T-cell (primary cell): ENCODE measurements around the gene USPL1. TPM values are rescaled to one million over a fixed set of nuclear protein-coding genes. Genes with fewer than 3 reads are reported as not detected.

Experiments used
- ATAC-seq, 4 experiments: fragments of 200-7000 bp in 3 of 4; fragments of 150-1000 bp in 1 of 4; cut with Tn5 transposase; replicated peaks in 1 of 4; 1 replicate in 3 of 4; 2 replicates in 1 of 4; pipeline ENCODE4 v1.10.0; 2021; ENCODE audit warnings: moderate library complexity in 3 of 4, mild to moderate bottlenecking in 2 of 4, moderate number of reproducible peaks in 1 of 4
- CTCF ChIA-PET, 2 donors: fragments of 300-600 bp; sonication (Branson Sonifier 250); formaldehyde crosslinking; loops; one replicate each; lab custom pipeline; 2022; ENCODE audit warnings: antibody characterized with exemption in 2 of 2; lab: Charles Lee
- POLR2A ChIA-PET, 2 donors: fragments of 300-600 bp; sonication (Branson Sonifier 250); formaldehyde crosslinking; loops; one replicate each; lab custom pipeline; 2022; ENCODE audit warnings: antibody characterized with exemption in 2 of 2; lab: Charles Lee
- DNase-seq, 35 experiments: peaks; one replicate each; pipeline versions ENCODE4 v3.0.0 to v3.0.0-alpha.2; 2013 to 2023
- H3K27ac ChIP-seq: one replicate; pipeline ENCODE4 v1.5.1; 2013; ENCODE audit warnings: low read length
- H3K27me3 ChIP-seq, 2 experiments: replicated peaks in 1 of 2; 1 replicate in 1 of 2; 2 replicates in 1 of 2; pipeline versions ENCODE4 v1.6.1 to v1.7.0; 2013; ENCODE audit warnings: low read length in 1 of 2, mixed read lengths in 1 of 2; ENCODE audit not compliant: control insufficient read depth in 2 of 2, insufficient read depth in 2 of 2; ENCODE audit errors: extremely low read depth in 1 of 2
- H3K36me3 ChIP-seq, 2 donors: 1 replicate in 1 of 2; 2 replicates in 1 of 2; pipeline versions ENCODE4 v1.6.1 to v1.7.0; 2013; ENCODE audit warnings: low read length in 1 of 2; ENCODE audit not compliant: control insufficient read depth in 2 of 2, insufficient read depth in 1 of 2; ENCODE audit errors: extremely low read depth in 1 of 2
- H3K4me1 ChIP-seq, 2 experiments: 1 replicate in 1 of 2; 2 replicates in 1 of 2; pipeline versions ENCODE4 v1.6.1 to v1.7.0; 2013; ENCODE audit warnings: low read length in 2 of 2, mixed read lengths in 1 of 2; ENCODE audit not compliant: insufficient read depth in 2 of 2, control insufficient read depth in 1 of 2; ENCODE audit errors: extremely low read depth in 1 of 2
- H3K4me3 ChIP-seq, 2 donors: 1 replicate in 1 of 2; 2 replicates in 1 of 2; pipeline versions ENCODE4 v1.5.1 to v1.7.0; 2013; ENCODE audit warnings: mild to moderate bottlenecking in 2 of 2, low read length in 1 of 2, moderate library complexity in 1 of 2; ENCODE audit not compliant: control insufficient read depth in 1 of 2; ENCODE audit errors: extremely low read depth in 1 of 2
- H3K9me3 ChIP-seq: 2 replicates; pipeline ENCODE4 v1.7.0; 2013
- H3K27ac Mint-ChIP-seq, 2 donors: one replicate each; pipeline ENCODE4 v1.8.0; 2020 to 2021; ENCODE audit warnings: mild to moderate bottlenecking in 2 of 2, mixed read lengths in 2 of 2
- H3K27me3 Mint-ChIP-seq, 2 donors: one replicate each; pipeline ENCODE4 v1.8.0; 2021 to 2022; ENCODE audit warnings: mixed read lengths in 2 of 2
- H3K36me3 Mint-ChIP-seq: one replicate; pipeline ENCODE4 v1.8.0; 2021; ENCODE audit warnings: mixed read lengths
- H3K4me1 Mint-ChIP-seq, 3 donors: one replicate each; pipeline ENCODE4 v1.8.0; 2020 to 2022; ENCODE audit warnings: mixed read lengths in 3 of 3, mild to moderate bottlenecking in 1 of 3
- H3K4me3 Mint-ChIP-seq, 3 donors: one replicate each; pipeline ENCODE4 v1.8.0; 2020 to 2022; ENCODE audit warnings: mild to moderate bottlenecking in 3 of 3, mixed read lengths in 3 of 3, moderate library complexity in 3 of 3
- H3K9me3 Mint-ChIP-seq, 3 donors: one replicate each; pipeline ENCODE4 v1.8.0; 2020 to 2022; ENCODE audit warnings: mixed read lengths in 3 of 3
- WGBS: methylation state at CpG from one replicate; pipeline ENCODE4 v1.1.5; 2013; ENCODE audit warnings: missing lambda C conversion rate; ENCODE audit not compliant: insufficient coverage; 5-methylcytosine and 5-hydroxymethylcytosine counted together
- total RNA-seq, 35 experiments: library from RNA in 6 of 35; stranded (reverse) in 6 of 35; fragments of 120-200 nt in 1 of 35; gene quantifications; one replicate each; pipeline versions ENCODE4 v1.2.1 to v1.2.4 and lab custom pipeline; 2013 to 2026

The USPL1 gene
- total RNA-seq, 5 donors from 2014 or later (not counting 1 experiment from before 2014, with no cell fraction given) = 24.1 to 32.9 (median 26.7) TPM

- ATAC-seq (no peak), DNase-seq (no peak)
- H3K27ac ChIP-seq = no peak overlapping the region
- ChIA-PET POLR2A (no interaction called here), CTCF (no interaction called here)
- H3K27me3 ChIP-seq = peaks cover 0 to 6% of the 10 kb centered on the region in 2 experiments
- Mint-ChIP-seq H3K4me3 (no peak overlapping the region), H3K27me3 (peaks cover under 1 to 1% of the 10 kb centered on the region in 2 donors), H3K9me3 (peaks cover 0 to 5% (median 2%) of the 10 kb centered on the region in 3 donors), H3K27ac (no peak overlapping the region), H3K36me3 (no peaks in the 10 kb centered on the region), H3K4me1 (peaks cover 5 to 14% (median 7%) of the 10 kb centered on the region in 3 donors)
- peaks cover 2 to 13% of the 10 kb centered on the region in 2 experiments for H3K4me1 ChIP-seq
- H3K36me3 ChIP-seq = no peaks in the 10 kb centered on the region
- no peaks in the 10 kb centered on the region for H3K9me3 ChIP-seq
- H3K4me3 ChIP-seq = no peak overlapping the region
- no CpG with 5 or more reads among the region's 3 CpGs for WGBS
These were observed 69.9 kb downstream of the USPL1 start for GRCh38 chr13:30687601-30688000.

DNA sequence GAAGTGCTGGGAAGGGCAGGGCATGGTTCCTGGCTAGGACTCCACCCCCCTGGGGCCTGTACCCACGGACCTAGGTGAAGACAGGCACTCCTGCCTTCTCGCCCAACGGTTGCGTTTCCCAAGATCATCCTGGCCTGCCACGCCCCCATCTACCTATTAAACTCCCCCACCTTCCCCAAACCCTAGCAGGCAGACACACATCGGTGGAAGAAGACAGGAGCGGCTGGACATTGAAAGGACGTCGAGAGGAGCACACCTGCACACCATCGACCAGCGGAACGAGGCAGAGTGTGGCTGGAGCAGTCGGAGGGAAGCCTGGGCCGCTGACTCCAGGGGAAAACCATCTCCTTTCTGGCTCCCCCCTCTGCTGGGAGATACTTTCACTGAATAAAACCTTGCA is 72.0 kb downstream of the USPL1 start:
- ChIA-PET POLR2A (interaction anchor here in 1 of 2 donors (0.6 kb wide), 1 partner anchor 211 kb away, joined by 7 read pairs; no protein-coding TSS in a partner anchor), CTCF (no interaction called here)
- H3K27ac Mint-ChIP-seq = no peak overlapping the region
- WGBS = 93% methylated on average over 14 of the region's 14 CpGs
- peaks cover 5 to 9% of the 10 kb centered on the region in 2 donors for H3K27me3 Mint-ChIP-seq
- Histone ChIP-seq H3K4me1 (peaks cover 2 to 13% of the 10 kb centered on the region in 2 experiments), H3K9me3 (no peaks in the 10 kb centered on the region), H3K36me3 (no peaks in the 10 kb centered on the region), H3K27me3 (peaks cover 0 to 6% of the 10 kb centered on the region in 2 experiments), H3K27ac (no peak overlapping the region), H3K4me3 (no peak overlapping the region)
- DNase-seq = no peak
- H3K9me3 Mint-ChIP-seq = peaks cover 0 to 5% (median 2%) of the 10 kb centered on the region in 3 donors
- H3K4me1 Mint-ChIP-seq = peaks cover 5 to 14% (median 7%) of the 10 kb centered on the region in 3 donors
- ATAC-seq = no peak
- H3K4me3 Mint-ChIP-seq = peak overlapping the region; percentile 34 to 78 (median 71)
- H3K36me3 Mint-ChIP-seq = no peaks in the 10 kb centered on the region

- H3K9me3 ChIP-seq = no peaks in the 10 kb centered on the region
- H3K4me1 ChIP-seq = peaks cover 2 to 13% of the 10 kb centered on the region in 2 experiments
- no peak overlapping the region for H3K27ac ChIP-seq
- H3K27ac Mint-ChIP-seq = peak overlapping the region; percentile 50 to 77
- H3K4me1 Mint-ChIP-seq = peaks cover 5 to 16% (median 8%) of the 10 kb centered on the region in 3 donors
- DNase-seq (peak in 10 of 35 experiments; percentile 3 to 42 (median 14)), ATAC-seq (peak in 3 of 4 experiments; percentile 56 to 73 (median 65))
- WGBS = 68% methylated on average over 13 of the region's 21 CpGs
- peaks cover 5 to 12% of the 10 kb centered on the region in 2 donors for H3K27me3 Mint-ChIP-seq
- CTCF ChIA-PET = interaction anchor here in 1 of 2 donors (0.7 kb wide), 1 partner anchor 179 kb away, joined by 6 read pairs; no protein-coding TSS in a partner anchor
- peak overlapping the region; percentile 71 to 78 (median 78) for H3K4me3 Mint-ChIP-seq
- H3K4me3 ChIP-seq = peak overlapping the region; percentile 32 to 40
- no peaks in the 10 kb centered on the region for H3K36me3 Mint-ChIP-seq
- H3K36me3 ChIP-seq = no peaks in the 10 kb centered on the region
- POLR2A ChIA-PET = interaction anchor here in 1 of 2 donors (0.6 kb wide), 1 partner anchor 210 kb away, joined by 7 read pairs; no protein-coding TSS in a partner anchor
- H3K9me3 Mint-ChIP-seq = peaks cover 0 to 5% (median 2%) of the 10 kb centered on the region in 3 donors
- H3K27me3 ChIP-seq = peaks cover 0 to 6% of the 10 kb centered on the region in 2 experiments
These were observed 72.8 kb downstream of the USPL1 start for GRCh38 chr13:30690282-30691188.

- H3K36me3 Mint-ChIP-seq = no peaks in the 10 kb centered on the region
- DNase-seq (no peak), ATAC-seq (no peak)
- H3K4me1 Mint-ChIP-seq = peaks cover 19 to 32% (median 19%) of the 10 kb centered on the region in 3 donors
- H3K27me3 Mint-ChIP-seq = peaks cover 9 to 21% of the 10 kb centered on the region in 2 donors
- peaks cover 2 to 24% of the 10 kb centered on the region in 2 experiments for H3K4me1 ChIP-seq
- no peak overlapping the region for H3K27ac Mint-ChIP-seq
- ChIA-PET POLR2A (no interaction called here), CTCF (no interaction called here)
- no peak overlapping the region for H3K4me3 ChIP-seq
- no CpG with 5 or more reads among the region's 1 CpG for WGBS
- no peaks in the 10 kb centered on the region for H3K36me3 ChIP-seq
- peaks cover 0 to 6% of the 10 kb centered on the region in 2 experiments for H3K27me3 ChIP-seq
- H3K9me3 ChIP-seq = no peaks in the 10 kb centered on the region
- no peak overlapping the region for H3K4me3 Mint-ChIP-seq
- peaks cover 0 to 5% (median 2%) of the 10 kb centered on the region in 3 donors for H3K9me3 Mint-ChIP-seq
- H3K27ac ChIP-seq = no peak overlapping the region
These were observed 74.4 kb downstream of the USPL1 start for GRCh38 chr13:30692113-30692512.

GRCh38 chr13:30696278-30697176 is 78.8 kb downstream of the USPL1 start:
- Mint-ChIP-seq H3K4me3 (peak overlapping the region in 1 of 3 donors; percentile 44), H3K36me3 (no peaks in the 10 kb centered on the region), H3K27me3 (peaks cover 8 to 24% of the 10 kb centered on the region in 2 donors), H3K4me1 (peaks cover 12 to 23% (median 14%) of the 10 kb centered on the region in 3 donors), H3K27ac (no peak overlapping the region), H3K9me3 (no peaks in the 10 kb centered on the region)
- no peaks in the 10 kb centered on the region for H3K9me3 ChIP-seq
- ChIA-PET CTCF (no interaction called here), POLR2A (no interaction called here)
- H3K36me3 ChIP-seq = no peaks in the 10 kb centered on the region
- no peak overlapping the region for H3K4me3 ChIP-seq
- H3K4me1 ChIP-seq = peaks cover 0 to 10% of the 10 kb centered on the region in 2 experiments
- no peak overlapping the region for H3K27ac ChIP-seq
- peaks cover 0 to 9% of the 10 kb centered on the region in 2 experiments for H3K27me3 ChIP-seq
- DNase-seq (no peak), ATAC-seq (no peak)
- WGBS = 16% methylated on average over 7 of the region's 11 CpGs
